ENCODE data around the gene DNAJB7.
A peak's percentile ranks its signal among the peaks of the same experiment; 100 is the strongest.

The DNAJB7 gene

DNA sequence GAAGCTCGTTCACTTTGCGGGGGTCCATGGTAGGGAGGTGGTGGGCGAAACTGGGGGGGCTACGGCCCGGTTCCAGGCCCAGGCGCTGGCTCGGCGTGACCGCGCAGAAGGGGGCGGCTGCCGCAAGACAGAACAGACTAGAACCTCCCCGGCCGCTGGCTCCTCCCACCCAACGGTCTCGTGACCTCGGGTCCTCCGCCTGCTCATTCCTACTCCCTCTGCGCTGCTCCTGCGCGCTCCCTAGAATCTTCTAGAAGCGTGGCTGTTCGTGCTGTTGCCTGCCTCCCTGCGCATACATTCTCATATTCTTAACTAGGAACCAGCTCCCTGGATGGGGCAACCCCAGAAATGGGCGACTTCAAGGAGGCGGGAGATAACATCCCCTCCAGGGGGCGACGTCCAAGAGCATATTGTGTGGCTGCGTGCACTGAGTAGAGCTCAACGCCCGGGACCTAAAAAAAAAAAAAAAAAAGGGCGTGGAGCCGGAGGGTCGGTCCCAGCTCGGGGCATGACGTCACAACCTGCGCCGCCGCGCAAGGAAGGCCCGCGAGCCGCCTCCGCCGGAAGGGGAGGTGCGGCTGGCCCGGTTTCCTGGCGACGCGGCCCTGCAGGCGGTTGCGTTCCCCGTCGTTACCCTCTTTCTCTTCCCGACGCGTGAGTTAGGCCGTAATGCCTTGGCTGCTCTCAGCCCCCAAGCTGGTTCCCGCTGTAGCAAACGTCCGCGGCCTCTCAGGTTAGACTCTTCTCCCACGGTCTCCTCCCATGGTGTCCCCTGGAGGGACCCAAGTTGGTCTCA lies 5.2 kb downstream of the DNAJB7 start, which contains the start of the genes ST13 and XPNPEP3:
Gene ST13, minus strand, starts transcription at position 127 of the 796 bp plus-strand sequence. Its CDS starts 99 bp downstream, at position 28.
Gene XPNPEP3, plus strand, starts transcription at position 636 of the 796 bp plus-strand sequence. Its CDS starts 34 bp downstream, at position 670.
- peak; percentile 96 to 97 for DNase-seq
- H3K9me3 ChIP-seq (ENCODE audit: insufficient read depth, low read depth, low read length), result no peaks in the 10 kb centered on the region
- H2BK5ac ChIP-seq (ENCODE audit: low read depth, low read length, poor library complexity), result peak within 1 kb of the TSS; percentile 96
- peaks cover 1 to 2% of the 10 kb centered on the region in 2 experiments for H3K36me3 ChIP-seq (ENCODE audit: control insufficient read depth in 1 of 2, insufficient read depth in 2 of 2, low read length in 2 of 2)
- peak within 1 kb of the TSS; percentile 90 for H4K12ac ChIP-seq (ENCODE audit: low read depth, low read length)
- peak within 1 kb of the TSS; percentile 97 for H4K91ac ChIP-seq (ENCODE audit: low read depth, low read length)
- H2BK12ac ChIP-seq (ENCODE audit: low read length), result peak within 1 kb of the TSS; percentile 68
- H3K23ac ChIP-seq (ENCODE audit: low read length), result peak within 1 kb of the TSS; percentile 38
- peaks cover 7 to 8% of the 10 kb centered on the region in 2 experiments for H3K4me1 ChIP-seq (ENCODE audit: control insufficient read depth in 1 of 2, insufficient read depth in 2 of 2, low read length in 2 of 2)
- H3K79me2 ChIP-seq (ENCODE audit: control insufficient read depth, insufficient read depth, low read length, poor library complexity), result peaks cover 25% of the 10 kb centered on the region
- H3K4me2 ChIP-seq (ENCODE audit: low read length), result peak within 1 kb of the TSS; percentile 88
- peak within 1 kb of the TSS; percentile 97 for H4K8ac ChIP-seq (ENCODE audit: low read depth, low read length)
- peak within 1 kb of the TSS; percentile 97 for H3K18ac ChIP-seq (ENCODE audit: low read length)
- peak within 1 kb of the TSS; percentile 95 for H2BK120ac ChIP-seq (ENCODE audit: insufficient read depth, low read length, poor library complexity)
- peak within 1 kb of the TSS; percentile 82 for H2AFZ ChIP-seq (ENCODE audit: insufficient read depth, low read length, poor library complexity)
- H2AK5ac ChIP-seq (ENCODE audit: low read length), result peak within 1 kb of the TSS; percentile 91
- H3K27me3 ChIP-seq (ENCODE audit: insufficient read depth, low read length), result no peaks in the 10 kb centered on the region
- WGBS (ENCODE audit: extremely low coverage, insufficient coverage, insufficient read length), result no CpG with 5 or more reads among the region's 63 CpGs
- H3K14ac ChIP-seq (ENCODE audit: low read length), result peak within 1 kb of the TSS; percentile 98
- peaks cover 13% of the 10 kb centered on the region for H3K79me1 ChIP-seq (ENCODE audit: low read length)
- peak within 1 kb of the TSS; percentile 96 for H3K27ac ChIP-seq (ENCODE audit: low read depth, low read length)
- H3K9ac ChIP-seq (ENCODE audit: low read length), result peak within 1 kb of the TSS; percentile 98
- peak within 1 kb of the TSS; percentile 100 for H3K4ac ChIP-seq (ENCODE audit: low read depth, low read length)
- peak within 1 kb of the TSS; percentile 98 for H3K4me3 ChIP-seq (ENCODE audit: low read depth, low read length)

DNA sequence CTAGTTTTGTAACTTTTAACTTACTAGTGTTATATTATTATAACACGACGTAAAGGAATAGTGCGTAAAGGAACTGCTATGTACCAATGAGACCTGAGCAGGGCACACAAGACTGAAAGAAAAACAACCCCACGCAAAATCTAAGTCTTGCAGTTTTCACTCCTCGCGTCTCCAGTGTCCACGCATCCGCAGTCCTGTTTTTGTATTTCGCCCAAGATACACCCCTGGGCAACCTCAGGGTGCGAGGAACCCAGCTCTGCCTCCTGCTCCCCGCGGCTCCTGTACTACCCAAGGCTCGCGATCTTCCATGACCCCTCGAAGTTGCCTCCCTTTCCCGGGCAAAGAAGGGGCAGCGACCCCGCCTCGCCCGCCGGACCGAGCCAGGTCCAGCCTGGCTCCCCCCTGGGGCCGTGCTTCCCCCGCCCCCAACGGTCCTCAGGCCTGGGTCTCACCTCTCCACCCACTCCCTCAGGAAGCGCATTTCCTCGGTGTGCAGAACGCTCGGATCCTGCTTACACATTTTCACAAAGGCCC lies 5.9 kb downstream of the DNAJB7 start:
- Histone ChIP-seq H2BK120ac (ENCODE audit: insufficient read depth, low read length, poor library complexity) (peak overlapping the region; percentile 69), H3K79me1 (ENCODE audit: low read length) (peaks cover 13% of the 10 kb centered on the region), H3K4me2 (ENCODE audit: low read length) (peak overlapping the region; percentile 88), H3K79me2 (ENCODE audit: control insufficient read depth, insufficient read depth, low read length, poor library complexity) (peaks cover 27% of the 10 kb centered on the region), H2BK5ac (ENCODE audit: low read depth, low read length, poor library complexity) (peak overlapping the region; percentile 87), H2AK5ac (ENCODE audit: low read length) (peak overlapping the region; percentile 91), H4K8ac (ENCODE audit: low read depth, low read length) (peak overlapping the region; percentile 97), H2AFZ (ENCODE audit: insufficient read depth, low read length, poor library complexity) (peak overlapping the region; percentile 42), H3K23ac (ENCODE audit: low read length) (peak overlapping the region; percentile 38), H3K4me3 (ENCODE audit: low read depth, low read length) (peak overlapping the region; percentile 98), H4K91ac (ENCODE audit: low read depth, low read length) (peak overlapping the region; percentile 67), H4K12ac (ENCODE audit: low read depth, low read length) (peak overlapping the region; percentile 83), H3K18ac (ENCODE audit: low read length) (peak overlapping the region; percentile 88), H3K9me3 (ENCODE audit: insufficient read depth, low read depth, low read length) (no peaks in the 10 kb centered on the region), H3K27ac (ENCODE audit: low read depth, low read length) (peak overlapping the region; percentile 67), H3K9ac (ENCODE audit: low read length) (peak overlapping the region; percentile 98), H2BK12ac (ENCODE audit: low read length) (no peak overlapping the region), H3K4ac (ENCODE audit: low read depth, low read length) (peak overlapping the region; percentile 100), H3K4me1 (ENCODE audit: control insufficient read depth in 1 of 2, insufficient read depth in 2 of 2, low read length in 2 of 2) (peaks cover 7 to 8% of the 10 kb centered on the region in 2 experiments), H3K36me3 (ENCODE audit: control insufficient read depth in 1 of 2, insufficient read depth in 2 of 2, low read length in 2 of 2) (peaks cover 2% of the 10 kb centered on the region in 2 experiments), H3K27me3 (ENCODE audit: insufficient read depth, low read length) (no peaks in the 10 kb centered on the region), H3K14ac (ENCODE audit: low read length) (peak overlapping the region; percentile 97)
- no CpG with 5 or more reads among the region's 29 CpGs for WGBS (ENCODE audit: extremely low coverage, insufficient coverage, insufficient read length)
- DNase-seq, result peak in 1 of 2 donors; percentile 27

DNA sequence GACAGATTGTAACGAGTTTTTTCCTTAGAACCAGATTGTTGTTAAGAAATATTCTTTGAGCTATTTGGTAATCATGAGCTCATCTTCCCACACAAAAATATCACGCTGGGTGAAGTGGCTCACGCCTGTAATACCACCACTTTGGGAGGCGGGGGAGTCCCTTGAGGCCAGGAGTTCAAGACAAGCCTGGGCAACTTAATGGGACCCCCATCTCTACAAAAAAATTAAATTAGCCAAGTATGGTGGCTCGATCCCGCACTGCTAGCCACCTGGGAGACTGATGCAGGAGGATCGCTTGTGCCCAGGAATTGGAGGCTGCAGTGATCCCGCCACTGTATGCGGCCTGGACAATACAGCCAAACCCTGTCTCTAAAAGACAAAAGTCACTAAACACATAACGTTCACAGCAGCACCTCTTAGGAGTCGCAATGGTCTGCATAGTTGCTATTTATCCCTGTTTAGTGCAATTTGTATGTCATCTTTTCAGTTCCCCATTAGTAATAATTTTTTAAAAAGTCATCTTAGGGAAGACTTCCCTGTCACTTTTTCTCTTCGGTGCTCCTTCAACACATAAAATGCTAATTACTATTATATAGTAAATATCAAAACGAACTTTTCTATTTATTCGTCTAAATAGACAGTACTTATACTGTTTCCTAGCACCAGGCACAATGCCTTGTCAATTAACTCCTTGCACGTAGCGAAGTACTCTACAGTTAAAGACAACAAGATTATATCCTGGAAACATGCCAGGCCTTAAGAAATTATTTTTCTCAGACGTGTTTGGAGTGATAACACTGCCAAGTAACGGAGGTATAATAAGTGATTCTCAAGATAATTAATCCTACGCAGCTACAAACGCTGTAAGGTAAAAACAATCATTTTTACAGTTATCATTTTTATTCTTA lies 6.6 kb downstream of the DNAJB7 start:
- H3K4ac ChIP-seq (ENCODE audit: low read depth, low read length), result peak overlapping the region; percentile 88
- no peak overlapping the region for H4K12ac ChIP-seq (ENCODE audit: low read depth, low read length)
- H3K4me1 ChIP-seq (ENCODE audit: control insufficient read depth in 1 of 2, insufficient read depth in 2 of 2, low read length in 2 of 2), result peaks cover 7 to 8% of the 10 kb centered on the region in 2 experiments
- peak overlapping the region; percentile 30 for H3K4me3 ChIP-seq (ENCODE audit: low read depth, low read length)
- H4K91ac ChIP-seq (ENCODE audit: low read depth, low read length), result no peak overlapping the region
- DNase-seq, result no peak
- no peaks in the 10 kb centered on the region for H3K27me3 ChIP-seq (ENCODE audit: insufficient read depth, low read length)
- no peaks in the 10 kb centered on the region for H3K9me3 ChIP-seq (ENCODE audit: insufficient read depth, low read depth, low read length)
- H3K27ac ChIP-seq (ENCODE audit: low read depth, low read length), result no peak overlapping the region
- WGBS (ENCODE audit: extremely low coverage, insufficient coverage, insufficient read length), result no CpG with 5 or more reads among the region's 20 CpGs
- H3K9ac ChIP-seq (ENCODE audit: low read length), result peak overlapping the region; percentile 70
- no peak overlapping the region for H2BK120ac ChIP-seq (ENCODE audit: insufficient read depth, low read length, poor library complexity)
- peaks cover 2% of the 10 kb centered on the region in 2 experiments for H3K36me3 ChIP-seq (ENCODE audit: control insufficient read depth in 1 of 2, insufficient read depth in 2 of 2, low read length in 2 of 2)
- H2AK5ac ChIP-seq (ENCODE audit: low read length), result no peak overlapping the region
- peaks cover 27% of the 10 kb centered on the region for H3K79me2 ChIP-seq (ENCODE audit: control insufficient read depth, insufficient read depth, low read length, poor library complexity)
- no peak overlapping the region for H4K8ac ChIP-seq (ENCODE audit: low read depth, low read length)
- peaks cover 13% of the 10 kb centered on the region for H3K79me1 ChIP-seq (ENCODE audit: low read length)
- no peak overlapping the region for H2AFZ ChIP-seq (ENCODE audit: insufficient read depth, low read length, poor library complexity)
- no peak overlapping the region for H3K14ac ChIP-seq (ENCODE audit: low read length)
- H3K23ac ChIP-seq (ENCODE audit: low read length), result no peak overlapping the region
- H2BK5ac ChIP-seq (ENCODE audit: low read depth, low read length, poor library complexity), result no peak overlapping the region
- peak overlapping the region; percentile 88 for H3K4me2 ChIP-seq (ENCODE audit: low read length)
- no peak overlapping the region for H3K18ac ChIP-seq (ENCODE audit: low read length)
- H2BK12ac ChIP-seq (ENCODE audit: low read length), result no peak overlapping the region

DNA sequence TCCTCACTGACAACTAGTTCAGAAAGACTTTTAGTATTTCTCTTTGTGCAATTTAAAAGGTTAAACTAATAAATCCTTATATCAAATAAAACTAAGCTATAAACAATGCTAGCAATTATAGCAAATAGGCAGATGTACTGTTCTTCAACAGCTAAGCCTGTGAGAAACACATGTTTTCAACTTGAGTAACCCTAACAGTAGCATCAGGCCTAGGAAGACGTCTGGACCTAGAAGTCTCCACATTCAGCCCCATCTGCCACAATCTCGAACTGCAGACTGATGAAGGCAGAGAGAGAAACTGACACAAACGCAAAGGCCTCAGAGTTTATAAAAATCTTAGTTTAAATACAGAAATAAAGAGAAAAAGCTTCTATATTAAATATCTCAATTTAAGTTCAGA lies 8.0 kb downstream of the DNAJB7 start:
- peak overlapping the region; percentile 98 for H3K4ac ChIP-seq (ENCODE audit: low read depth, low read length)
- peak overlapping the region; percentile 33 for H3K4me2 ChIP-seq (ENCODE audit: low read length)
- DNase-seq, result no peak
- no peak overlapping the region for H2BK5ac ChIP-seq (ENCODE audit: low read depth, low read length, poor library complexity)
- H2BK12ac ChIP-seq (ENCODE audit: low read length), result no peak overlapping the region
- peaks cover 10% of the 10 kb centered on the region in 2 experiments for H3K36me3 ChIP-seq (ENCODE audit: control insufficient read depth in 1 of 2, insufficient read depth in 2 of 2, low read length in 2 of 2)
- no peak overlapping the region for H3K4me3 ChIP-seq (ENCODE audit: low read depth, low read length)
- no peaks in the 10 kb centered on the region for H3K27me3 ChIP-seq (ENCODE audit: insufficient read depth, low read length)
- no peak overlapping the region for H3K18ac ChIP-seq (ENCODE audit: low read length)
- H3K27ac ChIP-seq (ENCODE audit: low read depth, low read length), result no peak overlapping the region
- peaks cover 27% of the 10 kb centered on the region for H3K79me2 ChIP-seq (ENCODE audit: control insufficient read depth, insufficient read depth, low read length, poor library complexity)
- no peaks in the 10 kb centered on the region for H3K9me3 ChIP-seq (ENCODE audit: insufficient read depth, low read depth, low read length)
- H3K4me1 ChIP-seq (ENCODE audit: control insufficient read depth in 1 of 2, insufficient read depth in 2 of 2, low read length in 2 of 2), result peaks cover 7 to 8% of the 10 kb centered on the region in 2 experiments
- no peak overlapping the region for H4K12ac ChIP-seq (ENCODE audit: low read depth, low read length)
- no peak overlapping the region for H4K8ac ChIP-seq (ENCODE audit: low read depth, low read length)
- no peak overlapping the region for H3K14ac ChIP-seq (ENCODE audit: low read length)
- no peak overlapping the region for H3K23ac ChIP-seq (ENCODE audit: low read length)
- no peak overlapping the region for H2AK5ac ChIP-seq (ENCODE audit: low read length)
- no peak overlapping the region for H2AFZ ChIP-seq (ENCODE audit: insufficient read depth, low read length, poor library complexity)
- H2BK120ac ChIP-seq (ENCODE audit: insufficient read depth, low read length, poor library complexity), result no peak overlapping the region
- peaks cover 13% of the 10 kb centered on the region for H3K79me1 ChIP-seq (ENCODE audit: low read length)
- H3K9ac ChIP-seq (ENCODE audit: low read length), result no peak overlapping the region
- no peak overlapping the region for H4K91ac ChIP-seq (ENCODE audit: low read depth, low read length)
- WGBS (ENCODE audit: extremely low coverage, insufficient coverage, insufficient read length), result no CpG with 5 or more reads among the region's 3 CpGs
